ENCODE results near the gene C1orf53. TPM values are rescaled to one million over a fixed set of nuclear protein-coding genes. Genes with fewer than 3 reads are reported as not detected.

C1orf53 gene
- total and polyA plus RNA-seq, 2 donors from 2014 or later = 8.4 to 8.9 TPM

DNA sequence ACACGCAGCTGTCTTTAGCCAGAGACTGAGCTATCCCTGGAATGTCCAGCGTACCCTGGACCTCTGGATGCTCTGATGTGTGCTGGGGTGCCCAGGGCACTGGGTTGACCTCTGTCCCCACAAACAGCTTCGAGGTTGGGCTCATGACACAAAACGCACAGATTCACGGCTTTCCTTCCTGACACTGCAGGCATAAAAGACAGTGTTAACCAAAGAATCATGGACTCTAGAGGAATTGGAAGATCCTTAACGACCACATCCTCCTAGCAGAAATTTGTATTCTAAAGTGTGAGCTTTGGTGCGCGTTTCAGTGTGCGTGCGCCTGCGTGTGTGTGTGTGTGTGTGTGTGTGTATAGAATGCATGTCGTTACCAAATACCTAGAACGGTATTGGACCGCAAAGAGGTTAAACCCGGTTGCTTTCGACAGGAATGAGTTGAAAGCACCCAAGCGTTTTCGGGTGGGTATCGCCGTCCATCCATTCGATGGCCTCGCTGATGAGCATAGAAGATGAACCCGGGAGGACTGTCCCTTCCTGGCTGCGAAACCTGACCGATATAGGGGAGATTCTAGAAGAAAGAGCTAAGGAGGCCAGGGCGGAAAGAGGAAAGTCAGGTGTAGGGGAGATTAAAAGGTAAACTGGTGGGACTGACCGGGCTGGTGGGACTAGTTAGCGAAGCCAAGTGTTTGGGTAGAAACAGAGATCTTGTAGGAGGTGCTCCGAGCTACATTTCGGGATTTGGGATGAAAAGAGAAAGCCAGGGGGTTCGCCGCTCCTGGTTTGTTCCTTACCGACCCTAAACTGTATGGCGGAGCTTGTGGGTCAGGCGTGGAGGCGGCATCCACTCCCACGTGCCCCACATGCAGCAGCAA is 7.9 kb downstream of the C1orf53 start:
- peak in 1 of 5 donors; percentile 24 for DNase-seq
- Histone ChIP-seq H3K9ac (ENCODE audit: low read length in 3 of 3) (no peak overlapping the region), H3K9me3 (ENCODE audit: control insufficient read depth in 2 of 3, insufficient read depth in 1 of 3, low read length in 3 of 3) (no peaks in the 10 kb centered on the region), H3K36me3 (ENCODE audit: control insufficient read depth in 2 of 3, insufficient read depth in 3 of 3, low read length in 3 of 3) (no peaks in the 10 kb centered on the region), H3K4me1 (ENCODE audit: control insufficient read depth in 2 of 3, insufficient read depth in 2 of 3, low read depth in 1 of 3, low read length in 3 of 3) (peaks cover 0 to 8% (median 3%) of the 10 kb centered on the region in 3 donors), H3K27me3 (ENCODE audit: control insufficient read depth, insufficient read depth, low read length) (peaks cover 90% of the 10 kb centered on the region), H3K4me3 (ENCODE audit: low read length in 3 of 3) (no peak overlapping the region), H3K27ac (ENCODE audit: low read depth in 2 of 2, low read length in 2 of 2) (no peak overlapping the region)
- no peak for FAIRE-seq
- intact Hi-C loops (cut with DNase I) = no loop called here
- TF ChIP-seq, protein P1, sequence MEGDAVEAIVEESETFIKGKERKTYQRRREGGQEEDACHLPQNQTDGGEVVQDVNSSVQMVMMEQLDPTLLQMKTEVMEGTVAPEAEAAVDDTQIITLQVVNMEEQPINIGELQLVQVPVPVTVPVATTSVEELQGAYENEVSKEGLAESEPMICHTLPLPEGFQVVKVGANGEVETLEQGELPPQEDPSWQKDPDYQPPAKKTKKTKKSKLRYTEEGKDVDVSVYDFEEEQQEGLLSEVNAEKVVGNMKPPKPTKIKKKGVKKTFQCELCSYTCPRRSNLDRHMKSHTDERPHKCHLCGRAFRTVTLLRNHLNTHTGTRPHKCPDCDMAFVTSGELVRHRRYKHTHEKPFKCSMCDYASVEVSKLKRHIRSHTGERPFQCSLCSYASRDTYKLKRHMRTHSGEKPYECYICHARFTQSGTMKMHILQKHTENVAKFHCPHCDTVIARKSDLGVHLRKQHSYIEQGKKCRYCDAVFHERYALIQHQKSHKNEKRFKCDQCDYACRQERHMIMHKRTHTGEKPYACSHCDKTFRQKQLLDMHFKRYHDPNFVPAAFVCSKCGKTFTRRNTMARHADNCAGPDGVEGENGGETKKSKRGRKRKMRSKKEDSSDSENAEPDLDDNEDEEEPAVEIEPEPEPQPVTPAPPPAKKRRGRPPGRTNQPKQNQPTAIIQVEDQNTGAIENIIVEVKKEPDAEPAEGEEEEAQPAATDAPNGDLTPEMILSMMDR (IDR thresholded peaks at IDR 0.05; ENCODE audit: borderline replicate concordance, extremely low read depth, insufficient read depth) = no peak

DNA sequence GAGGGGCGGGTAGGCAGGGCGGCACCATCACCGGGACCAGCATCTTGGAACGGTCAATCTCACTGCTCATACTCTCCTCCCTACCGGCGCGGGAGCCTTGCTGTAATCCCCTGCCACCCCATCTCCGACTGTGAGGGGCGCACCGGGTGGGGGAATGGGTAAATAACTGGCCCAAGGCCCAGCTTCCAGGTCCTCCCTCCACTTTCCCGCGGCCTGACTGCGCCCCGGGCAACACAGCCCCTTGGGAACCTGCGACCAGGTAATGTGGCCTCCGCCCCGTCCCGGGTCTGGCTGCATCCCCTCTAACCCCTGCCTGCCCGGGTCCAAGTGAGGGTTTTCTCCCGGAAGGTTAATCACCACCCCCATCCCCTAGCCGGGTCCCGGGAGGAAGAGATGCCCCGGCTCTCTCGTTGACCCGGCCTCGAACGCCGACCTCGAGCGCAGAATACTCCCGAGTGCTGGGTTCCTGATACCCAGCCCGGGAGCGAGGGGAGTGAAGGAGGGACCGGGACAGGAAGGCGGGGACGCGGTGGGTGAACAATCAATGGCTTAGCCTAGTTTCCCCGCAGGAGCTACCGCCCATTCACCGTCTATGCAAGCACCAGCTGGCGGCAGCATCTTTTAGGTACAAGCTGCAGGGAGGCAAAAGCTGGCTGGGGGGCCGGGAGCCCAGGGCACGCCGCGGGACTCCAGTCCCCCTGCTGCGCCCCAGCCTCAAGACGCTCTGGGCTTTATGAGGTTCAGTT is 8.9 kb downstream of the C1orf53 start:
- H3K27me3 ChIP-seq (ENCODE audit: control insufficient read depth, insufficient read depth, low read length) = peaks cover 85% of the 10 kb centered on the region
- TF ChIP-seq, protein P1 (IDR thresholded peaks at IDR 0.05; ENCODE audit: borderline replicate concordance, extremely low read depth, insufficient read depth) = no peak
- DNase-seq (peak in 1 of 5 donors; percentile 47), FAIRE-seq (no peak)
- H3K9ac ChIP-seq (ENCODE audit: low read length in 3 of 3) = no peak overlapping the region
- H3K4me1 ChIP-seq (ENCODE audit: control insufficient read depth in 2 of 3, insufficient read depth in 2 of 3, low read depth in 1 of 3, low read length in 3 of 3) = peaks cover 0 to 11% (median 3%) of the 10 kb centered on the region in 3 donors
- intact Hi-C loops (cut with DNase I) = no loop called here
- no peak overlapping the region for H3K4me3 ChIP-seq (ENCODE audit: low read length in 3 of 3)
- no peaks in the 10 kb centered on the region for H3K9me3 ChIP-seq (ENCODE audit: control insufficient read depth in 2 of 3, insufficient read depth in 1 of 3, low read length in 3 of 3)
- no peaks in the 10 kb centered on the region for H3K36me3 ChIP-seq (ENCODE audit: control insufficient read depth in 2 of 3, insufficient read depth in 3 of 3, low read length in 3 of 3)
- no peak overlapping the region for H3K27ac ChIP-seq (ENCODE audit: low read depth in 2 of 2, low read length in 2 of 2)

DNA sequence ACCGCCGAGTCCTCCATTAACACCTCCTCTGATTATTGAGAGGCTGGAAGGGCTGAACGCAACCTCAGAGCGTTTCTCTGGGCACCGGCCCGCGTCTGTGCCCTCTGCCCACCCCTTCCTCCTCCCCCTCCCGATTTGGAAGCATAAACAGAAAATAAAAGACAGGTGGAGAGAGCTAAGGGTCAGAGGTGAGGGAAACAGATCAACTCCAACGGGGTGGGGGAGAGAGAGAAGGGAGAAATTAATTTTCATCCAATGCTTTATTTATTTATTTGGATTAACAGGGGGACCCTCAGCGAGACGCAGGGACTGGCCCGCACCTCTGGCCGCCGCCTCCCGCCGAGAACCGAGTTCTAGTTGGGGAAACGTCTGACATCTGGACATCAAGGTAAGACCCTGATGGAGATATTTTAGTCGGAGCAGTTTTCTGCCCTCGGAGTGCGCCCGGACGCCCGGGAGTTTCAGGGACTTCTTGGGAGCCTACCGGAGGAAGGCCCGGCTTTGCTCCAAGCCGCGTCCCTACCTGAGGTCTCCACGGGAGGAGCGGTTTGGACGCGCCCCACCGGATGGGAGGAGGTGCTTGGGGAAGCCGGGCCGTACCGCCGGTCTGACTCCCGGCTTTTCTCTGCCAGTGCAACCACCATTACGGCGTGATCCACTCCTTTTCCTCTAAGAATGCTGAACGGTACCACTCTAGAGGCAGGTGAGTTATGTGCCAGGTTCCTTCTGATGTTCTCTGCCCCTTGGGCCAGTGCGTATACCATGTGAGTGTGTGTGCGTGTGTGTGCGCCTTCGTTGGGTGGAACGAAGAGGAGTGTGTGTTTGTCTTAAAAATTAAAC is 9.6 kb downstream of the C1orf53 start:
- FAIRE-seq = no peak
- intact Hi-C loops (cut with DNase I) = no loop called here

More for the DNA sequence above, 9.6 kb downstream of the C1orf53 start:
- Histone ChIP-seq H3K36me3 (ENCODE audit: control insufficient read depth in 2 of 3, insufficient read depth in 3 of 3, low read length in 3 of 3) (no peaks in the 10 kb centered on the region), H3K4me3 (ENCODE audit: low read length in 3 of 3) (no peak overlapping the region), H3K9me3 (ENCODE audit: control insufficient read depth in 2 of 3, insufficient read depth in 1 of 3, low read length in 3 of 3) (no peaks in the 10 kb centered on the region), H3K27me3 (ENCODE audit: control insufficient read depth, insufficient read depth, low read length) (peaks cover 84% of the 10 kb centered on the region), H3K27ac (ENCODE audit: low read depth in 2 of 2, low read length in 2 of 2) (no peak overlapping the region), H3K9ac (ENCODE audit: low read length in 3 of 3) (no peak overlapping the region), H3K4me1 (ENCODE audit: control insufficient read depth in 2 of 3, insufficient read depth in 2 of 3, low read depth in 1 of 3, low read length in 3 of 3) (peaks cover 0 to 13% (median 3%) of the 10 kb centered on the region in 3 donors)
- DNase-seq = peak in 2 of 5 donors; percentile 31 to 39
- TF ChIP-seq, protein P1 (IDR thresholded peaks at IDR 0.05; ENCODE audit: borderline replicate concordance, extremely low read depth, insufficient read depth) = no peak

Data from kidney (tissue), 14 donors.